Astrocyte of the cerebellum (primary cell): ENCODE measurements around the gene AFF4.

Experiments
- DNase-seq: peaks from one replicate; pipeline ENCODE4 v3.0.0-alpha.2; 2011; ENCODE audit warnings: low read depth
- H3K4me3 ChIP-seq: 2 replicates; pipeline ENCODE4 v1.5.1; 2011; ENCODE audit warnings: mild to moderate bottlenecking, low read depth, low read length, moderate library complexity
- CTCF ChIP-seq: IDR thresholded peaks from 2 replicates; pipeline ENCODE4 v1.5.1; 2012; ENCODE audit warnings: low read length, low read depth, moderate library complexity, mild to moderate bottlenecking; ENCODE audit errors: missing control alignments
- in situ Hi-C: cut with HindIII; loops from 2 replicates; pipeline ENCODE4 v1.10.0; 2017; ENCODE audit warnings: low sequenced_read_pairs

Gene AFF4

DNA sequence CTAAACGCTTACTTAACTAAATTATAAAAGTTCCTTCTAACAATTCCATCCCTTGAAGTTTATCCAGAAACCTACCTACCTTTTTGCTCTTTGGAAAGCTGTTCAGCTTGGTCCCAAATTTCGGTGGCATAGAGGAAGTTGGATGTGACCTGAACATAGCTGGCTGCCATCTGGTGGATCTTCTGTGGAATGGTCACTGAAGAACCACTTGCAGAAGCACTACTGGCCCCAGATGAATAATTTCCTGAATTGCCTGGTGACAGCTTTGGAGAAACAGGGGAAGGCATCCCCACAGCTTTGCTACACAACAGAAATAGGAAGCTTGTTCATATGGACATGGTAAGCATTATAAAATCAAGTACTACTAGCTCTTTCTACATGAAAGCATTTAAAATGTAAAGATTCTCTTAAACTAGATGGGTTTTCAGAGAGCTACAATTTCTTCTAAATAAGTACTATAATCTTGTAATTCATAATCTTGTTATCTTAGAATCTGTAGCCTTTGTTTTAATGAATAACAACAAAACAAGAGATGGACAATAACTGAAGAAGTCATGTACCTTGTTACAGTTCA, 80.1 kb downstream of the AFF4 start:
- H3K4me3 ChIP-seq, result no peak overlapping the region
- peak; percentile 43 for DNase-seq
- peak; percentile 83 for TF ChIP-seq CTCF
- in situ Hi-C loops, result loop anchor here (10.0 kb wide), 1 partner anchor 499 kb away; no protein-coding TSS in a partner anchor

- in situ Hi-C loops, result no loop called here
- no peak for DNase-seq
- H3K4me3 ChIP-seq, result no peak overlapping the region
- TF ChIP-seq CTCF, result no peak
These were observed 85.5 kb downstream of the AFF4 start for GRCh38 chr5:132877938-132878337.

GRCh38 chr5:132877466-132877865, 86.0 kb downstream of the AFF4 start:
- TF ChIP-seq CTCF, result no peak
- H3K4me3 ChIP-seq, result no peak overlapping the region
- DNase-seq, result no peak
- in situ Hi-C loops, result no loop called here

- TF ChIP-seq CTCF, result no peak
- in situ Hi-C loops, result no loop called here
- DNase-seq, result no peak
These were observed 87.2 kb downstream of the AFF4 start for GRCh38 chr5:132876020-132876759.

GRCh38 chr5:132873930-132874271, 89.5 kb downstream of the AFF4 start:
- in situ Hi-C loops, result no loop called here
- TF ChIP-seq CTCF, result no peak

More at GRCh38 chr5:132876020-132876759, 87.2 kb downstream of the AFF4 start:
- H3K4me3 ChIP-seq, result no peak overlapping the region

GRCh38 chr5:132873119-132873929, 90.1 kb downstream of the AFF4 start, which contains the start of gene LEAP2:
Gene LEAP2, plus strand, starts transcription at chr5:132873668. Its CDS starts 27 bp downstream, at chr5:132873695.
- in situ Hi-C loops, result no loop called here
- DNase-seq, result no peak
- TF ChIP-seq CTCF, result no peak
- no peak within 1 kb of the TSS for H3K4me3 ChIP-seq

More at GRCh38 chr5:132873930-132874271, 89.5 kb downstream of the AFF4 start:
- no peak overlapping the region for H3K4me3 ChIP-seq
- no peak for DNase-seq
